Thymus (tissue), 11 donors: ENCODE measurements around the gene SLC2A13. TPM values are rescaled to one million over a fixed set of nuclear protein-coding genes. Genes with fewer than 3 reads are reported as not detected.

Experiments used
- DNase-seq, 9 donors: peaks; one replicate each; pipeline ENCODE4 v3.0.0-alpha.2; 2013; ENCODE audit warnings: low spot score in 9 of 9, low read depth in 6 of 9, missing footprints in 1 of 9
- H3K27ac ChIP-seq, 2 donors: one replicate each; pipeline ENCODE4 v1.5.1; 2013; ENCODE audit warnings: control low read depth in 1 of 2, low read depth in 1 of 2, low read length in 1 of 2, mild to moderate bottlenecking in 1 of 2, moderate library complexity in 1 of 2
- H3K27me3 ChIP-seq, 2 donors: one replicate each; pipeline ENCODE4 v1.5.1; 2013; ENCODE audit warnings: low read length in 1 of 2; ENCODE audit not compliant: control insufficient read depth in 2 of 2, insufficient read depth in 1 of 2
- H3K36me3 ChIP-seq, 2 donors: one replicate each; pipeline ENCODE4 v1.5.1; 2013; ENCODE audit warnings: low read length in 1 of 2, mild to moderate bottlenecking in 1 of 2, moderate library complexity in 1 of 2; ENCODE audit not compliant: control insufficient read depth in 2 of 2, insufficient read depth in 2 of 2
- H3K4me1 ChIP-seq, 2 donors: one replicate each; pipeline ENCODE4 v1.5.1; 2013; ENCODE audit warnings: low read length in 2 of 2; ENCODE audit not compliant: control insufficient read depth in 2 of 2, insufficient read depth in 2 of 2
- H3K4me3 ChIP-seq, 2 donors: one replicate each; pipeline ENCODE4 v1.5.1; 2013; ENCODE audit warnings: low read length in 2 of 2, control low read depth in 1 of 2, mild to moderate bottlenecking in 1 of 2
- H3K9me3 ChIP-seq, 2 donors: one replicate each; pipeline ENCODE4 v1.5.1; 2013; ENCODE audit warnings: low read length in 1 of 2, mild to moderate bottlenecking in 1 of 2; ENCODE audit not compliant: control insufficient read depth in 2 of 2, insufficient read depth in 1 of 2
- WGBS: extraction: QIAGEN DNeasy Blood & Tissue Kit; methylation state at CpG from one replicate; pipeline ENCODE4 v1.1.7; 2013; 5-methylcytosine and 5-hydroxymethylcytosine counted together
- polyA plus RNA-seq: library from polyadenylated mRNA; stranded (reverse); fragments of 200-250 nt; gene quantifications from one replicate; pipeline ENCODE4 v1.2.3, GENCODE V29; 2013
- total RNA-seq: library from RNA; stranded (reverse); fragments of 120-200 nt; gene quantifications from one replicate; pipeline ENCODE4 v1.2.4, GENCODE V29; 2013
- donor health status: healthy.

The SLC2A13 gene
- total and polyA plus RNA-seq, 2 donors: 2.6 to 3.4 TPM

DNA sequence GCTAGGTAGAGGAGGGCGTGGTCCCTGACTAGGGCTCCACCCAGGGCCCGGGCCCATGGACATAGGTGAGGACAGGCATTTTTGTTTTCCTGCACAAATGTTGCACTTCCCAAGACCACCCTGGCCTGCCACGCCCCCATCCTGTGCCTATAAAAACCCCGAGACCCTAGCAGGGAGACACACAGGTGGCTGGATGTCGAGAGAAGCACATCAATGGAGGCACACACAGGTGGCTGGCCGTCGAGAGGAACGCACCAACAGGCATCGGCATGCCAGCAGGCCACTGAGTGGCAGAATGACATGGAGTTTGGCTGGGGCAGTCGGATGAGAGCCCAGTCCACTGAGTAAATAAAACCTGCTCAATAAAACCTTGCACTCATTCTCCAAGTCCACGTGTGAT lies 328.4 kb downstream of the SLC2A13 start:
- H3K27me3 ChIP-seq: no peaks in the 10 kb centered on the region
- no peaks in the 10 kb centered on the region for H3K9me3 ChIP-seq
- no peak overlapping the region for H3K27ac ChIP-seq
- 95% methylated on average over 11 of the region's 11 CpGs for WGBS
- no peak for DNase-seq
- H3K36me3 ChIP-seq: no peaks in the 10 kb centered on the region
- H3K4me3 ChIP-seq: no peak overlapping the region
- H3K4me1 ChIP-seq: no peaks in the 10 kb centered on the region

DNA sequence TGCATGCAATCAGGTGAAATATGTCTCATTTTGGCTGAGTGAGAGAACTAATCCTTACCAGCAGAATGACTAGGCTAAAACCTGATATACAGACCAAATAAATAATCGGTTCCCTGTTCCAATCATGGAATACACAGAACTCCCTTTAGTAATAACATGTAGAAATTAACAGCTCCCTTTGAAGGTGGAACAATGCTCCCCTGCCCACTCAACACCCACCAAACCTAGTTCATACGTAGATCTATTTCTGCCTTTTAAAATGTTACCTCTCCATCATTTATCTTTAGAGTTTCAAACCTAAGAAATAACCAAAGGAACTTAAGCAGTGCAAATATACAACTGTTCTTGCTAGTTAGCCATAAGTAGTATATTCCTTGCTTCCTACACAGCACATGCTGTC lies 332.6 kb downstream of the SLC2A13 start:
- no peak for DNase-seq
- Histone ChIP-seq H3K4me3 (no peak overlapping the region), H3K36me3 (no peaks in the 10 kb centered on the region), H3K27ac (no peak overlapping the region), H3K9me3 (no peaks in the 10 kb centered on the region), H3K27me3 (no peaks in the 10 kb centered on the region), H3K4me1 (no peaks in the 10 kb centered on the region)
- WGBS: 93% methylated on average over 2 of the region's 2 CpGs

DNA sequence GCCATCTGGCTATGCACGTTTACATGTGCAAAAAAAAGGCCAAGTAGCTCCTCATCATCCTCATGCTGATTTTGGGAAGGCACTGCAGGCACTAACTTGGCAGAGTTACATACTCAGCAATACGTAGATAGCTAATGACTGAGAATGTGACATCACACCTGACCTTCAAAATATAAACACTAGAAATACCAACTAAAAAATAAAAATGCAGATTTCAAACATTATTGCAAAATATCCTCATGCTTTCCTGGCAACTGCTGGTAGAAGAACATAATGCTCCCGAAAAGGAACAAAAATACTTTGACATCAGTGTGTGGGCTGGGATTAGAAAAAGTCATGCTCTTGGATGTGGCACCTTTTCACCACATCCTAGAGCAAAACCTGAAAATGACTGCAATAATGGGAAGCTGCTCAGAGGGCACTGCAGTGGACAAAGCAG lies 333.0 kb downstream of the SLC2A13 start:
- no peak overlapping the region for H3K4me3 ChIP-seq
- no peaks in the 10 kb centered on the region for H3K9me3 ChIP-seq
- no peak overlapping the region for H3K27ac ChIP-seq
- H3K27me3 ChIP-seq: no peaks in the 10 kb centered on the region
- H3K36me3 ChIP-seq: no peaks in the 10 kb centered on the region
- no peaks in the 10 kb centered on the region for H3K4me1 ChIP-seq
- 90% methylated on average over 3 of the region's 3 CpGs for WGBS
- no peak for DNase-seq

DNA sequence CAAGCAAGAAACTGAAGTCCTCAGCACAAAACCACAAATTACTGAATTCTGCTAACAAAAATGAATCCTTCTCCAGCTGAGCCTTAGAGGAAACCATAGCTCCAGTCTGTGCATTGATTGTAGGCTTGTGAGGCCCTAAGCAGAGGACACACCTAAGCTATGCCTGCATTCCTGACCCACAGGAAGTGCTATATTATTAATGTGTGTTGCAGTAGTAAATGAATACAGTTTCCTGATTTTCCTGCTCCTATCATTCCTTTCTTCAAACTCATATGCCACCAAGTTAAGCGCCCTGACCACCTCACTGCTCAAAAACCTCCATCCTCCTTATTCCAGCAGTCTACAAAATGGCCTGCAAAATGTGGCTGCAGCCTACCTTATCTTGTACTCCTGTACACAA lies 334.4 kb downstream of the SLC2A13 start:
- Histone ChIP-seq H3K27ac (no peak overlapping the region), H3K9me3 (no peaks in the 10 kb centered on the region), H3K4me3 (no peak overlapping the region), H3K4me1 (no peaks in the 10 kb centered on the region), H3K27me3 (no peaks in the 10 kb centered on the region), H3K36me3 (no peaks in the 10 kb centered on the region)
- WGBS: 100% methylated on average over 1 of the region's 1 CpG
- DNase-seq: no peak

DNA sequence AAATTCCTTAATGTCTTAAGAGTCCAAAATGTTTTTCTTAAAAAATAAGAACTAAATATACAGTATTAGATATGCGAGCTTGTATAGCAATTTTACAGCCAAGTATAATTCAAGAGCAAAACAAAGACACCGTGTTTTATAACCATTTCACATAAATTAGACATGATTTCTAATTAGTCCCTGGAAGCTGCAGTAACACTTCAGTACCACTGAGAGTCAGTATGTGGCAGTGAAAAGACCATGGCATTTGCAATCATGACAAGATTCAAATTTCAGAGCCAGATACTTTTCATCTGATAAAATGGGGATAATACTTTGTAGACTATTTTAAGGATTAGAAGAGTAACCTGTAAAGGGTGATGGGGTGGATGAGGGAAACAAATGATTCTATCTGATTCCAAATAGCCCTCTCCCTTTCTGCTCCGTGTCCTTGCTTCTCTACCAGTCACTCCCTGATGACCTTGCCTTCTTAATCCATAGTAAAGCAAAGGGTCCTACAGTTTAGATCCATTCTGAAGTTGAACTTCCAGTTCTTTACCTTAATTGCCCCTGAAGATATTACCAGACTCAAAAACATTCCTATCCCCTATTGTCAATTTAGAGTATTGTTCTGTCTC lies 340.8 kb downstream of the SLC2A13 start:
- peak in 2 of 9 donors; percentile 5 to 12 for DNase-seq
- Histone ChIP-seq H3K36me3 (no peaks in the 10 kb centered on the region), H3K27ac (no peak overlapping the region), H3K4me3 (no peak overlapping the region), H3K27me3 (no peaks in the 10 kb centered on the region), H3K9me3 (no peaks in the 10 kb centered on the region), H3K4me1 (no peaks in the 10 kb centered on the region)
- WGBS: 72% methylated on average over 3 of the region's 3 CpGs

DNA sequence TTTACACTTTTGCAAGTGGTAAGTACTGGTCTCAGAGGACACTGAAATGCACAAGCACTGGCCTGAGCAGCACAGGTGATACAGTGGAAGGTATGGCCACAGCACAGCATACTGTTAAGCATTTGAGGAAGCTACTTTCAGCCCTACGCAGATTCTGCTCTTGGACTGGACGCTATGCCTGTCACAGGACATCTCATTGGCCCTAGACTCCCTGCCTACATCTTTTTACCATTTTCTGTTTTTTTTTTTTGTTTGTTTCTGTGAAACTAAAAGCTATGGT lies 342.1 kb downstream of the SLC2A13 start:
- no peaks in the 10 kb centered on the region for H3K36me3 ChIP-seq
- no peaks in the 10 kb centered on the region for H3K4me1 ChIP-seq
- no peaks in the 10 kb centered on the region for H3K9me3 ChIP-seq
- no peak overlapping the region for H3K27ac ChIP-seq
- no peak overlapping the region for H3K4me3 ChIP-seq
- 98% methylated on average over 2 of the region's 2 CpGs for WGBS
- H3K27me3 ChIP-seq: no peaks in the 10 kb centered on the region
- DNase-seq: no peak

DNA sequence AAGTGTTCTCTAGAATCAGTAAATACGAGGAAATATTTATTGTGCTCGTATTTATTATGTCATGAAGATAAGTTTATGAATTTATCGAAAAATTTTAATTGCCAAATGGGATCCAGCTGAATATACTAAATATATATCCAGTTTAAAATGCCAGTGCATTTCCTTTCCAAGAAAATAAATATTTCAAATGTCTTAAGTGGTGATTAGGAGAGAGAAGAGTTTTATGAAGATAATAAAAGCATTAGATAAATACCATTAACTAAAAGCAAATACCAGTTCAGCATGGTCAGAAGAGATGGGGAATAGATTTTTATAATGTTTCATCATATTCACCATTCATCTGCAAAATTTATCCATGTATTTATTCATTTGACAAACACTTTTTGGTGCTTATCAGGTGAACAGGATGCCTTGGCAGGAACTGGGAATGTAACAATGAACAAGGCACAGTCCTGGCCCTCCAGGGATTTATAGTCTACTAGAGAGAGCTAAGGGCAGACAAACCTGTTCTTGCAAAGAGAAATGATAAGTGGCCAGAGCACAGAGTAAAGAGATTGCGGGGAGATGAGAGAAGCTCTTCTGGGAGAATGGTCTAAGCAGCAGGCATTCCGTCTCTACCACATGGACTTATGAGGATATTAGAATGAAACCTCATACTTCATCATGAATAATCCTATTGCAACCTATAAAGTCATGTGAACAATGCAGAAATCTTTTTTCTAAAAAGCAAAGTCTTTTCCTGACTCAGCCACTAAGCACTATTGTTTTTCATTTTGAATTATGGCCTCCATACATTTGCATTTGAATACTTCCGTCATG lies 342.6 kb downstream of the SLC2A13 start:
- H3K36me3 ChIP-seq: no peaks in the 10 kb centered on the region
- DNase-seq: no peak
- H3K9me3 ChIP-seq: no peaks in the 10 kb centered on the region
- no peaks in the 10 kb centered on the region for H3K27me3 ChIP-seq
- H3K4me3 ChIP-seq: no peak overlapping the region
- WGBS: 97% methylated on average over 6 of the region's 6 CpGs
- no peaks in the 10 kb centered on the region for H3K4me1 ChIP-seq
- H3K27ac ChIP-seq: no peak overlapping the region

DNA sequence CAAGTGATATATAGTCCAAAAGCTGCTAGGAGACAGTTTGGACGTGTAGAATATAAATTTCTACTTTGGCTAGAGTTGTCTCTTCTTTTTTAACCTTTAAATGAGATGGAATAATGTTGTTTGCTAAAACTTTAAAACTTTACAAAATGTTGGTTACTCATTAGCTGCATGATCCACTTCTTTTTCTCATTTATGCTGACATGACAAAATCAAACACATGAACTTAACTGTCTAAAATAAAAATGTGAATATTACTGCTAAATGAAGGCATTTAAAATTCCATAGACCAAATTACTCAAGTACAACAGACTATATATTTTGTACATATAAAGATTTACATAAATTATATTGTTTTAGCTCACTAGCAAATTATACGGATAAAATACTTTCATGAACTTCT lies 350.4 kb downstream of the SLC2A13 start:
- Histone ChIP-seq H3K9me3 (no peaks in the 10 kb centered on the region), H3K27ac (no peak overlapping the region), H3K4me1 (no peaks in the 10 kb centered on the region), H3K4me3 (no peak overlapping the region), H3K27me3 (no peaks in the 10 kb centered on the region), H3K36me3 (no peaks in the 10 kb centered on the region)
- WGBS: 92% methylated on average over 2 of the region's 2 CpGs
- DNase-seq: no peak

DNA sequence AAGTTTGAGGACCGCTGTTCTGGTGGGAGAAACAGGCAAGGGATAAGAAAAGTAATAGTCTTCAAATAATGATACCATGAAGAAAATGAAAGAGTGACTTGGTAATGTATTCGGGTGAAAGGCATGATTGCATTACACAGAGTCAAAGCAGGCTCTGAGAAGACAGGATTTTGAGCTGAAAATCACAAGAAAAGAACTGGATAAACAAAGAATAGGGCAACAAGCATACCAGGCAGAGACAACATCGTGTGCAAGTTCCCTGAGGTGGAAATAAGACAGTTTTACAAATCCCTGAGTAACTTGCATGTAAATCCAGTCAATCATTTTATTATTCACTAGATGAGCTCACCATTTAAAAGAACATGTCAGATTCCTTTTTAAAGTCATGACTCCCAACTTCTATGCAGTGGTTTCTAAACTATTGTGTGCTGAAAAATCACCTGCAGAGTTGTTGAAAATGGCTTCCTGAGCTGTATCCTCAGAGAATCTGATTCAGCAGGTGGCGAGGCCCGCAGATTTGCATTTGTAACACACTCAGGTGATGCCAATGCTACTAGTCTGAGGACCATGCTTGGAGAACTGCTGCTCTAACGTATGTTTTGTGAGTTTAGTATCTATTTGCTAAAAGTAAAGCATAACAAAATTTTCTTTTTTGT lies 353.3 kb downstream of the SLC2A13 start:
- no peaks in the 10 kb centered on the region for H3K9me3 ChIP-seq
- no peak overlapping the region for H3K27ac ChIP-seq
- H3K27me3 ChIP-seq: no peaks in the 10 kb centered on the region
- 90% methylated on average over 6 of the region's 6 CpGs for WGBS
- H3K4me1 ChIP-seq: no peaks in the 10 kb centered on the region
- no peak overlapping the region for H3K4me3 ChIP-seq
- H3K36me3 ChIP-seq: no peaks in the 10 kb centered on the region
- no peak for DNase-seq
